ENCODE results near the gene CTF1.
"Not testable (repeated sequence)": the region's sequence is repeated elsewhere in the genome, so short reads cannot be mapped to it uniquely, and the experiment has no call there.

Gene CTF1

DNA sequence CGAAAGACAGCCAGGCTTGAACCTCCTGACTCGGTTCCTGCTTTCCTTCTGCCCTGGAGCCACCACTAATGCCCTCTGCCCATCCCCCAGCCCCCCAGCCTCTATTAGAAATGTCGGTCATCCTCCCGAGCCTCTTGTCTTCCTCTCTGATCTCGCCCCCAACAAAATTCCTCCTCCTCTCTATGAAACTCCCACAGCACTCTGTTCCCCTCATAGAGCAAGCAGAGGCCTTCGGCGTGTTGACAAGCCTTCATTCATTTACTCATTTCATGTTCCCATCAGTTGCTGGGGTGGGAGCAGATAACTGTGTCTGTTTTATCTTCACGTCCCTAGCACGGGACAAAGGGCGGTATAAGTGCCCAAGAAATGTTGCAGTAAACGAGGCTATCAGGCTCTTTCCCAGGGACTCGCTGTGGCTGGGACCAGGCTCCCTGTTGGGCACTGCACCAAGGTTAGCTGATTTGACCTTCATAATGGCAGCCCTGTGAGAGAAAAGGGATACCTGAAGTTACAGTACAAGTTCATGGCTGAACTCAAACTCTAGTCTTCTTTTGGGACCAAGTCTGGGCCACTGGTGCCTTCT, 34.7 kb downstream of the CTF1 start:
- no peak for DNase-seq

- DNase-seq: no peak
Observed at GRCh38 chr16:30934827-30935557, 38.6 kb downstream of the CTF1 start.

DNA sequence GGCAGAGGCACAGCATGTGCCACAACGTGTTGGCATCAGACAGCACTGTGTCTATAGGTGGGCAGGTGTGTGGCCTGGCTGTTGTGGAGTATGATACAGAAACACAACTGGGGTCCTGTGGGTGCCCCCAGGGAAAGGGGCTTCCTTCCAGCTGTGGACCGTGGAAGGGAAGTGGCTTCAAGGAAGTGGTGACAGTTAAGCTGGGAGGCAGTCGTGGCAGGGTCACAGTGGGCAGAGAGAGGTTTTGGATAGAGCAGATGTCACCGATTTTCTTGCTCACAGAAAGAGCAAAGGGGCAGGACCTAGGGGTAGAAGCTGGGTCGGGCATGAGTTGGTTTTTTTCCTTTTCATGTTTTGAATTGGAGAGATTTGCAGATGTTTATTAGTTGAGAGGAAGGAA, 41.3 kb downstream of the CTF1 start:
- no peak for DNase-seq

- DNase-seq: not testable (repeated sequence)
Observed at GRCh38 chr16:30939571-30939970, 43.2 kb downstream of the CTF1 start.

- DNase-seq: peak; percentile 87
Observed at GRCh38 chr16:30941600-30942425, 45.4 kb downstream of the CTF1 start.

DNA sequence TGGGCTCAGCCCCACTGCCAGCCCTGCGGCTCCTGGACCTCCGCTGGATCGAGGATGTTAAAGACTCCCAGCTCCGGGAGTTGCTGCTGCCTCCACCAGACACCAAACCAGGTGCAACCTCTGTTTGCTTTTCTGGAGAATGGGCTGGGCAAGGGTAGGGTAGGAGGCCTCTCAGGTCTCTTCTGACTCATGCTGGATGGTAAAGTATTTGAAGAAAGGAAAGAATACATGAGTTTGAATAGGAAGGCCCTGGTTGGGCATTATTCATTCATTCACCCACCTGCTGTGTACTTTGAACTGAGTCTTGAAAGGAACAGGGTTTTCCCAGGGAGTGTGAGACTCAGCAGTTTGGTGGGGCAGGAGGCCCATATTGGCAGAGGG, 46.0 kb downstream of the CTF1 start:
- no peak for DNase-seq

DNA sequence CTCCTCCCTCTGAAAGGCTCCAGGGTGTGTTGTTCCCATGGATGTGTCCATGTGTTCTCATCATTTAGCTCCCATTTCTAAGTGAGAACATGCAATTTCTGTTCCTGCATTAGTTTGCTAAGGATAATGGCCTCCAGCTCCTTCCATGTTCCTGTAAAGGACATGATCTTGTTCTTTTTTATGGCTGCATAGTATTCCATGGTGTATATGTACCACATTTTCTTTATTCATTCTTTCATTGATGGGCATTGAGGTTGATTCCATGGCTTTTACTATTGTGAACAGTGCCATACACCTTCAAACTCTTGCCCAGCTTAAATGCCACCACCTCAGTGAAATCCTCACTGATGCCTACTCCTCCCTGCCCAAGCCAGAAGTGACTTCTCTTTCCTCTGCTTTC, 47.9 kb downstream of the CTF1 start:
- no peak for DNase-seq

DNA sequence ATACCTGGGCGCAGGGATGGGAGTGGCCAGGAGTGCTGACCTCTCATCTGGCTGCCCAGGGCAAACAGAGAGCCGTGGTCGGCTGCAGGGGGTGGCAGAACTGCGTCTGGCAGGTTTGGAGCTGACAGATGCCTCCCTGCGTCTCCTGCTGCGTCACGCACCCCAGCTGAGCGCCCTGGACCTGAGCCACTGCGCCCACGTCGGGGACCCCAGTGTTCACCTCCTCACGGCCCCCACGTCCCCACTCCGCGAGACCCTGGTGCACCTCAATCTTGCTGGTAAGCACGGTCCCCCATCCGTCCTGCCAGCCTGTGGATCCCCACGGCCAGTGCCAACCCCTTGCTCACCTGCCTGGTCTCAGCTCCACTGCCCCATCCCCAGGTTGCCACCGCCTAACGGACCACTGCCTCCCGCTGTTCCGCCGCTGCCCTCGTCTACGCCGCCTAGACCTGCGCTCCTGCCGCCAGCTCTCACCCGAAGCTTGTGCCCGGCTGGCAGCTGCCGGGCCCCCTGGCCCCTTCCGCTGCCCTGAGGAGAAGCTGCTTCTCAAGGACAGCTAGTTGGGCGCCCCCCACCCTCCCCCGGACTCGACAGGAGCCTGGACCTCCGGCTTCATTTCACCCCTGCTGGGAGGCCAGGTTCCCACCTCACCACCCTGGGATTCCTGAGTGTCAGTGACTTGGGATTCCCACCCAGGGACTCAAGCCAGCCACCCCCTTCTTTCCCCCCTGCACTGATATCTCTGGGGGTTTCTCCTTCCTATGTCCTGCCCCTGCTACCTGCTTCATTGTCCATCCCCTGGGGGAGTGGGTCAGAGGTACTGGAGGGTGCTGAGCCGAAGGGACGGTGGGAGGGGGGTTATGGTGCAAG, 50.5 kb downstream of the CTF1 start:
- no peak for DNase-seq

GRCh38 chr16:30947541-30947858, 51.1 kb downstream of the CTF1 start:
- DNase-seq: no peak

DNA sequence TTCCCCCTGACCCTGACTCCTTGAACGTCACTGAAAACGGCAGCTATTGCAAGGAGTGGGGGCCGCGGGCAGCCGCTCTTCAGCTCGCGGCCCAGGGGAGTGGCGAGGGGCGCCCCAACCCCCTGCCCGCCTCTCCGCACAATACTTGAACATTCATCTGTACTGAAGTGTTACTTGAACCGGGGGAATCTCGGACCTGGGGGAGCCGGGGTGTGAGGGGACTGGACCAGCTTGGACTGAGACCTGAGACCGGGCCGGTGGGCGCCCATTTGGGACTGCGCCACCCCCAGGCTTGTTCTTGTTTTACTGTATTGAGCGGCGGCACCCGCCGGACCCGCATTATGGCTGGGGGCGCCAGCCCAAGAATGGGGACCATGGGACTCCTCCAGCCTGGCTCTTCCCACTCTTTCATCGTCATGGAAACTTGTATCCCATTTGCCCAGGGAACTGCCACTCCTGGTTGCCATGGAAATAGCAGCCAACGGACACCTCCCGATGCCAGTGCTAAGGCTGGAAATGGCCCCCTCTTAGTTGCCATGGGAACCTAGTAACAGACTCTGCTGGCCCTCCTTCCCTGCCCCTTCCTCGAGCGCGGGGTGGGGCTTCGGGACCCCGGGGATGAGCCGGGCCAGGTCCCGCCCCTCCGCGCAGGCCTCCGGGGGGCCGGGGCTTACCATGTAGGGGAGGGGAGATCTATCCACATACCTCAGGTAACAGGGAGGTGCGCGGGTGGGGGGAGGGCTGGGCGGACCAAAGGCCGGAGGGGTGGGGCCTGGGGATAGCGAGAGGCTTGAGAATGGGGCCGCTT, 51.6 kb downstream of the CTF1 start:
- no peak for DNase-seq

DNA sequence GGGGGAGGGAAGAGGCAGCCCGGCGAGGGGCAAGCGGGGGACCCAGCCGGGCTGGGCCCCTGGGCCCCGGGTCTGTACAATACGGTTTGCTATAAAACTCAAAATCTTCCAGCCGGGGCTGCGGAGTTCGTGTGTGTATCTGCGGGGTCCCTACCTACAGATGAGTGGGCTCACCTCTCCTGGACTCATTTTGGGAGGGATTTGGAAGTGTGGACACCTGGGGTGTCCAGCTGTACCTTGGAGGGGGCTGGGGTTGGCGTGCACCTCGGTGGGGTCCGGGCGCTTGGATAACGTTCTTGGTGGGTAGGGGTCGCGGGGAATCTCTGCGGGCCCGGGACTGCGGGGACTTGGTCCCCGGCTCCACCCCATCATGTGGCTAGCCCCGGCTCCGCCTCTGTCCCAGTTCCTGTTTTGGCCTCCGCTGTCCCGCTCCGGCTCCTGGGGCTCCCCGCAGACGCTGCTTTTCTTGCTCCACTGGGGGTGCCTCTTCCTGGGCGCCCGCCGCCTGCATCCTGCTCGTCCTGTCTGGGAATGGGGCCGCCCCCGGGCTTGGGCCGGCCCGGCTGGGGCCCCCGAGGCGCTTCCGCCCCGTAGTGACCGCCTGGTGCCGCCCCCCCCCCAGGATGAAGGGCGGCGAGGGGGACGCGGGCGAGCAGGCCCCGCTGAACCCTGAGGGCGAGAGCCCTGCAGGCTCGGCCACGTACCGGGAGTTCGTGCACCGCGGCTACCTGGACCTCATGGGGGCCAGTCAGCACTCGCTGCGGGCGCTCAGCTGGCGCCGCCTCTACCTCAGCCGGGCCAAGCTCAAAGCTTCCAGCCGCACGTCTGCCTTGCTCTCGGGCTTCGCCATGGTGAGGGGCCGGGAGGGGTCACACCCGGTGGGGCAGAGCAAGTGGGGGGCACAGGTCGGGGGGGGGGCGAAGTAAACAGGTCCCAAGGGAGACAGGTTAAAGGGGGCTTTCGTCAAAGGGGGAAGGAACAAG, 52.5 kb downstream of the CTF1 start, which contains the start of gene ORAI3:
ORAI3 (plus strand) TSS at position 402 of the 983 bp plus-strand sequence; CDS start at position 624, 222 bp downstream.
- DNase-seq: peak; percentile 80

DNA sequence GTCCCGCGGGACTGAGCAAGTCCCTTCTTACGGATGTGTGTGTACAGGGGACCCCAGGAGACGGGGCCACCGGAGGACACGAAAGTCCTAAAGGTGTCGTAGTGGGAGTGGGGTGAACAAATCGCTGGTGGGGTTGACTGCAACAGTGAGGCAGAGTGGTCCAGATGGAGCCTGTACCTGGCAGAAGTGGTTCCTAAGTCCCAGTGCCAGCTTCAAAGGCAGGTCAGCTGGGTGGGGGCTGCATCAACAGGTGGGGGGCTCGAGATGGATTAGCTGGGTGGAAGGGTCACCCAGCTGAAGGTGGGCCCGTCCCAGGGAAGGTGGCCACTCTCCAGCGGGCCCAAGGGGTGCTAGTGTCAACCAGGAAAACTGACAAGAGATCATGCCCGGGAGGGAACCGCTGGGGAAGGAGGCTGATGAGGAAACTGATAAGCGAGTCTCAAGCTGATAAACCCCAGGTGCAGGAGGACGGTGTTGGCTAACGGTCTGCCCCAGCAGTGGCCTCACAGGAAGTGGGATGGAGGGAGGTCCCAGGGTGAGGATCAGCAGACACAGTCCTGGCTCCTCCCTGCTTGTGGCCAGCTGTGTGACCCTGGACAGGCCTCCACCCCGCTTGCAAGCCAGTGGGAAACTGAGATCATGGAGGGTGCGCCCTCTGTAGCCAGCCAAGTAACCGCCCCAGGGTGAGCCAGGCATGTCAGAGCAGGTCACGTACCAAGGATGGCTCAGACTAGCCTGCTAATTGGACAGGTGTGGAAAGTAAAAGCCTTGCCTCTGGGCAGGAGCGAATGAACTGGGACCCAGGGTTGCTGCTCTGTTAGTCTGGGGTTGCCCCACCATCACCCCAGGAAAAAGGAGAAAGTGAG, 53.5 kb downstream of the CTF1 start:
- DNase-seq: peak; percentile 72

GRCh38 chr16:30950516-30951065, 54.2 kb downstream of the CTF1 start:
- DNase-seq: no peak

- no peak for DNase-seq
Observed at GRCh38 chr16:30951193-30951592, 54.8 kb downstream of the CTF1 start.

GRCh38 chr16:30951750-30952149, 55.3 kb downstream of the CTF1 start:
- DNase-seq: no peak

DNA sequence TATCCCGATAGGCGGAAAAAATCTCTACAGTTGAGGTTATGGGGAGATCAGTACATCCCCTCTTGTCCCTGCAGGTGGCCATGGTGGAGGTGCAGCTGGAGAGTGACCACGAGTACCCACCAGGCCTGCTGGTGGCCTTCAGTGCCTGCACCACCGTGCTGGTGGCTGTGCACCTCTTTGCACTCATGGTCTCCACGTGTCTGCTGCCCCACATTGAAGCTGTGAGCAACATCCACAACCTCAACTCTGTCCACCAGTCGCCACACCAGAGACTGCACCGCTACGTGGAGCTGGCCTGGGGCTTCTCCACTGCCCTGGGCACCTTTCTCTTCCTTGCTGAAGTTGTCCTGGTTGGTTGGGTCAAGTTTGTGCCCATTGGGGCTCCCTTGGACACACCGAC, 56.7 kb downstream of the CTF1 start:
- no peak for DNase-seq

Measured in activated effector memory CD4-positive, alpha-beta T cell treated with anti-CD3 and anti-CD28 coated beads, Interleukin-2, amount 50 U/mL, for 16 hours (primary cell).